CD1c-positive myeloid dendritic cell (primary cell): ENCODE measurements around the gene MPP2.
"Not testable (repeated sequence)": the region's sequence is repeated elsewhere in the genome, so short reads cannot be mapped to it uniquely, and the experiment has no call there.

ENCODE experiments used
- DNase-seq: peaks from one replicate; pipeline ENCODE4 v3.0.0-alpha.2; 2016; ENCODE audit errors: extremely low spot score

Gene MPP2

GRCh38 chr17:43907425-43907981 lies at the start of gene MPP2:
MPP2 (minus strand) TSS chr17:43907536; CDS start chr17:43904460, 3,076 bp downstream.
- peak; percentile 35 for DNase-seq

- DNase-seq: no peak
Measured at GRCh38 chr17:43956222-43956621, 48.9 kb upstream of the MPP2 start.

GRCh38 chr17:43953746-43954145 lies 46.4 kb upstream of the MPP2 start, which contains the start of gene PYY:
PYY (minus strand) TSS chr17:43953940; CDS start chr17:43953483, 457 bp downstream.
- DNase-seq: no peak

- no peak for DNase-seq
Measured at GRCh38 chr17:43952724-43953666, 45.7 kb upstream of the MPP2 start.

- DNase-seq: no peak
Measured at GRCh38 chr17:43952351-43952723, 45.0 kb upstream of the MPP2 start.

GRCh38 chr17:43951750-43952149 lies 44.4 kb upstream of the MPP2 start:
- no peak for DNase-seq

- no peak for DNase-seq
Measured at GRCh38 chr17:43950554-43950953, 43.2 kb upstream of the MPP2 start.

GRCh38 chr17:43949781-43950180 lies 42.4 kb upstream of the MPP2 start:
- peak; percentile 19 for DNase-seq

- no peak for DNase-seq
Measured at GRCh38 chr17:43946781-43947180, 39.4 kb upstream of the MPP2 start.

GRCh38 chr17:43945074-43945829 lies 37.9 kb upstream of the MPP2 start:
- no peak for DNase-seq

- DNase-seq: no peak
Measured at GRCh38 chr17:43942051-43942685, 34.8 kb upstream of the MPP2 start, which contains the start of gene PPY. PPY (minus strand) TSS chr17:43942476; CDS start chr17:43941654, 822 bp downstream.

GRCh38 chr17:43940630-43941029 lies 33.3 kb upstream of the MPP2 start:
- DNase-seq: peak; percentile 17

GRCh38 chr17:43939886-43940285 lies 32.5 kb upstream of the MPP2 start:
- DNase-seq: no peak

- not testable (repeated sequence) for DNase-seq
Measured at GRCh38 chr17:43939452-43939851, 32.1 kb upstream of the MPP2 start.

GRCh38 chr17:43938838-43939182 lies 31.5 kb upstream of the MPP2 start:
- DNase-seq: no peak

- DNase-seq: no peak
Measured at GRCh38 chr17:43936434-43936833, 29.1 kb upstream of the MPP2 start.

GRCh38 chr17:43935926-43936261 lies 28.6 kb upstream of the MPP2 start:
- DNase-seq: no peak

- DNase-seq: no peak
Measured at GRCh38 chr17:43935204-43935925, 28.0 kb upstream of the MPP2 start.

- no peak for DNase-seq
Measured at GRCh38 chr17:43932923-43933322, 25.6 kb upstream of the MPP2 start.

GRCh38 chr17:43932357-43932756 lies 25.0 kb upstream of the MPP2 start:
- no peak for DNase-seq

- DNase-seq: no peak
Measured at GRCh38 chr17:43931062-43931571, 23.8 kb upstream of the MPP2 start.
